ENCODE results near the gene ANOS1.
"Not testable (repeated sequence)": the region's sequence is repeated elsewhere in the genome, so short reads cannot be mapped to it uniquely, and the experiment has no call there.

The ANOS1 gene

GRCh38 chrX:8632924-8633323 is 99.0 kb downstream of the ANOS1 start:
- DNase-seq = no peak
- TF ChIP-seq POLR2A (IDR thresholded peaks at IDR 0.05; ENCODE audit: low read length) (no peak), GATA1 (IDR thresholded peaks at IDR 0.05; ENCODE audit: low read depth, low read length) (no peak)

- DNase-seq = no peak
- TF ChIP-seq GATA1 (IDR thresholded peaks at IDR 0.05; ENCODE audit: low read depth, low read length) = no peak
- TF ChIP-seq POLR2A (IDR thresholded peaks at IDR 0.05; ENCODE audit: low read length) = no peak
Observed at GRCh38 chrX:8629871-8630270, 102.1 kb downstream of the ANOS1 start.

GRCh38 chrX:8627796-8628195 is 104.1 kb downstream of the ANOS1 start:
- TF ChIP-seq POLR2A (IDR thresholded peaks at IDR 0.05; ENCODE audit: low read length) (no peak), GATA1 (IDR thresholded peaks at IDR 0.05; ENCODE audit: low read depth, low read length) (no peak)
- no peak for DNase-seq

GRCh38 chrX:8607326-8607725 is 124.6 kb downstream of the ANOS1 start:
- TF ChIP-seq POLR2A (IDR thresholded peaks at IDR 0.05; ENCODE audit: low read length) (no peak), GATA1 (IDR thresholded peaks at IDR 0.05; ENCODE audit: low read depth, low read length) (no peak)
- no peak for DNase-seq

GRCh38 chrX:8604131-8604530 is 127.8 kb downstream of the ANOS1 start:
- DNase-seq = no peak
- TF ChIP-seq POLR2A (IDR thresholded peaks at IDR 0.05; ENCODE audit: low read length) (no peak), GATA1 (IDR thresholded peaks at IDR 0.05; ENCODE audit: low read depth, low read length) (no peak)

- TF ChIP-seq POLR2A (IDR thresholded peaks at IDR 0.05; ENCODE audit: low read length) (no peak), GATA1 (IDR thresholded peaks at IDR 0.05; ENCODE audit: low read depth, low read length) (no peak)
Observed at GRCh38 chrX:8591501-8591900, 140.4 kb downstream of the ANOS1 start.

GRCh38 chrX:8586953-8587352 is 145.0 kb downstream of the ANOS1 start:
- TF ChIP-seq GATA1 (IDR thresholded peaks at IDR 0.05; ENCODE audit: low read depth, low read length) (no peak), POLR2A (IDR thresholded peaks at IDR 0.05; ENCODE audit: low read length) (no peak)

More at GRCh38 chrX:8591501-8591900, 140.4 kb downstream of the ANOS1 start:
- no peak for DNase-seq

GRCh38 chrX:8579602-8580001 is 152.3 kb downstream of the ANOS1 start:
- TF ChIP-seq POLR2A (IDR thresholded peaks at IDR 0.05; ENCODE audit: low read length) (no peak), GATA1 (IDR thresholded peaks at IDR 0.05; ENCODE audit: low read depth, low read length) (no peak)

More at GRCh38 chrX:8586953-8587352, 145.0 kb downstream of the ANOS1 start:
- DNase-seq = no peak

GRCh38 chrX:8576821-8577220 is 155.1 kb downstream of the ANOS1 start:
- no peak for DNase-seq
- no peak for TF ChIP-seq GATA1 (IDR thresholded peaks at IDR 0.05; ENCODE audit: low read depth, low read length)
- no peak for TF ChIP-seq POLR2A (IDR thresholded peaks at IDR 0.05; ENCODE audit: low read length)

More at GRCh38 chrX:8579602-8580001, 152.3 kb downstream of the ANOS1 start:
- DNase-seq = no peak

- no peak for TF ChIP-seq GATA1 (IDR thresholded peaks at IDR 0.05; ENCODE audit: low read depth, low read length)
- no peak for TF ChIP-seq POLR2A (IDR thresholded peaks at IDR 0.05; ENCODE audit: low read length)
- no peak for DNase-seq
Observed at GRCh38 chrX:8565729-8566128, 166.2 kb downstream of the ANOS1 start.

- no peak for DNase-seq
- no peak for TF ChIP-seq GATA1 (IDR thresholded peaks at IDR 0.05; ENCODE audit: low read depth, low read length)
- no peak for TF ChIP-seq POLR2A (IDR thresholded peaks at IDR 0.05; ENCODE audit: low read length)
Observed at GRCh38 chrX:8548446-8548845, 183.5 kb downstream of the ANOS1 start.

GRCh38 chrX:8546715-8547114 is 185.2 kb downstream of the ANOS1 start:
- TF ChIP-seq POLR2A (IDR thresholded peaks at IDR 0.05; ENCODE audit: low read length) (no peak), GATA1 (IDR thresholded peaks at IDR 0.05; ENCODE audit: low read depth, low read length) (no peak)
- DNase-seq = no peak

- DNase-seq = no peak
Observed at GRCh38 chrX:8520791-8521190, 211.1 kb downstream of the ANOS1 start.

GRCh38 chrX:8520178-8520577 is 211.8 kb downstream of the ANOS1 start:
- no peak for TF ChIP-seq POLR2A (IDR thresholded peaks at IDR 0.05; ENCODE audit: low read length)
- TF ChIP-seq GATA1 (IDR thresholded peaks at IDR 0.05; ENCODE audit: low read depth, low read length) = no peak
- DNase-seq = no peak

More at GRCh38 chrX:8520791-8521190, 211.1 kb downstream of the ANOS1 start:
- no peak for TF ChIP-seq POLR2A (IDR thresholded peaks at IDR 0.05; ENCODE audit: low read length)
- TF ChIP-seq GATA1 (IDR thresholded peaks at IDR 0.05; ENCODE audit: low read depth, low read length) = no peak

GRCh38 chrX:8504451-8504850 is 227.5 kb downstream of the ANOS1 start:
- TF ChIP-seq POLR2A (IDR thresholded peaks at IDR 0.05; ENCODE audit: low read length) (no peak), GATA1 (IDR thresholded peaks at IDR 0.05; ENCODE audit: low read depth, low read length) (no peak)
- DNase-seq = no peak

GRCh38 chrX:8502101-8502500 is 229.8 kb downstream of the ANOS1 start:
- DNase-seq = not testable (repeated sequence)
